NCI-H1436 (cell line): Measurements from ENCODE around the gene CDCA4.

ENCODE experiments used
- DNase-seq: peaks from one replicate; lab custom pipeline; 2025; lab: John Stamatoyannopoulos, UW

CDCA4 gene

GRCh38 chr14:105013150-105013785 is 7.6 kb downstream of the CDCA4 start:
- DNase-seq, result no peak

GRCh38 chr14:105012171-105012985 is 8.5 kb downstream of the CDCA4 start:
- DNase-seq, result no peak

GRCh38 chr14:105011312-105011990 is 9.4 kb downstream of the CDCA4 start:
- no peak for DNase-seq

- no peak for DNase-seq
Measured at GRCh38 chr14:105010891-105011291, 10.0 kb downstream of the CDCA4 start.

GRCh38 chr14:105010106-105010505 is 10.8 kb downstream of the CDCA4 start:
- DNase-seq, result no peak

GRCh38 chr14:105007593-105008264 is 13.2 kb downstream of the CDCA4 start:
- no peak for DNase-seq

- no peak for DNase-seq
Measured at GRCh38 chr14:105006831-105007592, 13.9 kb downstream of the CDCA4 start.

GRCh38 chr14:105005929-105006830 is 14.7 kb downstream of the CDCA4 start:
- DNase-seq, result no peak

GRCh38 chr14:105005329-105005928 is 15.5 kb downstream of the CDCA4 start:
- no peak for DNase-seq

- DNase-seq, result no peak
Measured at GRCh38 chr14:104999361-104999760, 21.5 kb downstream of the CDCA4 start.

GRCh38 chr14:104998801-104999200 is 22.1 kb downstream of the CDCA4 start:
- no peak for DNase-seq

GRCh38 chr14:104996483-104996882 is 24.4 kb downstream of the CDCA4 start:
- no peak for DNase-seq

GRCh38 chr14:104996032-104996431 is 24.9 kb downstream of the CDCA4 start:
- DNase-seq, result no peak

- no peak for DNase-seq
Measured at GRCh38 chr14:104994978-104995377, 25.9 kb downstream of the CDCA4 start.

- no peak for DNase-seq
Measured at GRCh38 chr14:104993808-104994591, 26.9 kb downstream of the CDCA4 start.

GRCh38 chr14:104993306-104993705 is 27.6 kb downstream of the CDCA4 start:
- no peak for DNase-seq

GRCh38 chr14:104992501-104992900 is 28.4 kb downstream of the CDCA4 start:
- DNase-seq, result no peak

- DNase-seq, result no peak
Measured at GRCh38 chr14:104991896-104992230, 29.0 kb downstream of the CDCA4 start.

- no peak for DNase-seq
Measured at GRCh38 chr14:104989951-104990303, 31.0 kb downstream of the CDCA4 start.
